ENCODE measurements around the gene POPDC3.

POPDC3 gene

GRCh38 chr6:105111871-105112270 is 67.9 kb downstream of the POPDC3 start:
- ChIA-PET POLR2A (ENCODE audit: low non-redundant PET) (no interaction called here), CTCF (no interaction called here)
- no peak for DNase-seq (ENCODE audit: low spot score)
- TF ChIP-seq CTCF (conservative IDR thresholded peaks at IDR 0.05; ENCODE audit: low read depth), result no peak
- H3K27ac ChIP-seq, result no peak overlapping the region

- ChIA-PET CTCF (no interaction called here), POLR2A (ENCODE audit: low non-redundant PET) (interaction anchor here (0.6 kb wide), 1 partner anchor 866 kb away, joined by 3 read pairs; no protein-coding TSS in a partner anchor)
- TF ChIP-seq CTCF (conservative IDR thresholded peaks at IDR 0.05; ENCODE audit: low read depth), result no peak
- no peak for DNase-seq (ENCODE audit: low spot score)
- no peak overlapping the region for H3K27ac ChIP-seq
Observed at GRCh38 chr6:105111105-105111504, 68.7 kb downstream of the POPDC3 start.

DNA sequence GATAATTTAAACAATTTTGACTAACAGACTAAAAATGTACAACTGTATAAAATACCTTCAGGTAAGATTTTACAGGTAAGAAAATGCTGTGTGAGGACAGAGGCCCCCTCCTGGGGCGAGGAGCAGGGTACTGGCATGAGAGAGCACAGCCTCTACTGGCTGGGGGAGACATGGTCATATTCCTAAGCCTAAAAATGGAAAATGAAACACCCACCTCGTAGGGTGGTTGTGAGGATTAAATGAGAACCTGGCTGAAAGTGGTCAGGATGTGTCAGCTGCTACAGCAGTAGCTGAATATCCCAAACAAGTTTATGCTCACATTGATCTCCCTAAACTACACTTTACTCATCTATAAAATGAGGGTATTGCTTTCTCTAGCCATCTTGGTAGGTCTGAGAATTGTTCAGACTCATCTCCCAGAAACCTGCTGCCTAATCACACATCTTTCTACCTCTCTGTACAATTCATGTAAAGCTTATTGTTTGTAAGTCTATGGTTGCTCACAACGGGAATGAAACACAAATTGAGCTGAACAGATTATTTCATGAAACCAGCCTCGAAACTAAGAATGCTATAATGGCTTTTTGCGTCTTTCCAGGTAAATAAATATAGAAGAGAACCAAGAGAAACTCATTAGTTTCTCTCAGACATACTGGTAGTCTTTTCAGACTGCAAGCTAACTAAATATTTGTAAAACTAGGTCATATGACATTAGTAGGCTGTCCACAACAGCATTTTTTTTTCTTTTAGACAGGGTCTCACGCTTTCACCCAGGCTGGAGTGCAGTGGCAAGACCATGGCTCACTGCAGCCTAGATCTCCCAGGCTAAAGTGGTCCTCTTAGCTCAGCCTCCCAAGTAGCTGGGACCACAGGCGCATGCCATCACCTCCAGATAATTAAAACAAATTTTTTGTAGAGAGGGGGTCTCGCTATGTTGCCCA is 69.6 kb downstream of the POPDC3 start:
- DNase-seq (ENCODE audit: low spot score), result no peak
- TF ChIP-seq CTCF (conservative IDR thresholded peaks at IDR 0.05; ENCODE audit: low read depth), result no peak
- ChIA-PET POLR2A (ENCODE audit: low non-redundant PET) (interaction anchor here (0.6 kb wide), 1 partner anchor 867 kb away, joined by 3 read pairs; no protein-coding TSS in a partner anchor), CTCF (no interaction called here)
- no peak overlapping the region for H3K27ac ChIP-seq

DNA sequence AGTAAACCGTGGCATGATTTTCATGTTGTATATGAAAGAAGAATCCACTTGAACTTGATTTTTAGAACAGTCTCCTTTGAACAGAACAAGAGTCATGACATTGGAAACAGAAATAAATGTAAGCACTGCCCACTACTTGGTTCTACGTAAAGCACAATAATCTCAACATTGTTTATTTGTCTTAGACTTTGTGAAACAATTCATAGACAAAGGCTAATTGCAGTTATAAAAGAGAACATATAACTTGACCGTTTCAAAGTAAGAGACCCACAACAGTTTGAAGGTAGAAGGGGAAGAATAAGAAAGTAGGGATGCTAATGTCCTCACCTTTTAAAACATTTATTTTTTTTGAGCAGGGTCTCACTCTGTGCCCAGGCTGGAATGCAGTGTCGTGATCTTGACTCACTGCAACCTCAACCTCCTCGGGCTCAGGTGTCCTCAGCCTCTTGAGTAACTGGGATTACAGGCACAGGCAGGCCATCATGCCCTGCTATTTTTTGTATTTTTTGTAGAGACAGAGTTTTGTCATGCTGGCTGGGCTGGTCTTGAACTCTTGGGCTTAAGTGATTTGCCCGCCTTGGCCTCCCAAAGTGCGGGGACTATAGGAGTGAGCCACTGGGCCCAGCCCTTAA is 71.1 kb downstream of the POPDC3 start:
- POLR2A ChIA-PET (ENCODE audit: low non-redundant PET), result no interaction called here
- no peak for TF ChIP-seq CTCF (conservative IDR thresholded peaks at IDR 0.05; ENCODE audit: low read depth)
- CTCF ChIA-PET, result interaction anchor here (0.7 kb wide), 1 partner anchor 453 kb away, joined by 4 read pairs; no protein-coding TSS in a partner anchor

More for the DNA sequence above, 71.1 kb downstream of the POPDC3 start:
- H3K27ac ChIP-seq, result no peak overlapping the region
- DNase-seq (ENCODE audit: low spot score), result no peak
